Heart right ventricle (tissue), 16 donors: Measurements from ENCODE around the gene STUM. TPM values are rescaled to one million over a fixed set of nuclear protein-coding genes. Genes with fewer than 3 reads are reported as not detected.

ENCODE experiments used
- ATAC-seq, 8 donors: fragments of 200-7000 bp; cut with Tn5 transposase; one replicate each; pipeline ENCODE4 v1.9.1; 2020; ENCODE audit warnings: mild to moderate bottlenecking in 8 of 8, moderate library complexity in 8 of 8, moderate number of reproducible peaks in 1 of 8
- DNase-seq, 2 donors: peaks; one replicate each; pipeline ENCODE4 v3.0.0-alpha.2; 2020
- H3K27ac ChIP-seq, 10 donors: fragments of 200-600 bp; sonication (generic) in 2 of 10; one replicate each; pipeline versions ENCODE4 v1.5.0 to v1.8.0; 2020 to 2022; ENCODE audit warnings: mild to moderate bottlenecking in 3 of 10
- H3K27me3 ChIP-seq, 7 donors: fragments of 200-600 bp; one replicate each; pipeline ENCODE4 v1.8.0; 2021 to 2022; ENCODE audit warnings: mild to moderate bottlenecking in 2 of 7
- H3K36me3 ChIP-seq, 9 donors: fragments of 200-600 bp; sonication (generic) in 1 of 9; one replicate each; pipeline versions ENCODE4 v1.5.0 to v1.8.0; 2020 to 2022; ENCODE audit warnings: mild to moderate bottlenecking in 2 of 9
- H3K4me1 ChIP-seq, 9 donors: fragments of 200-600 bp; sonication (generic) in 1 of 9; one replicate each; pipeline versions ENCODE4 v1.5.0 to v1.8.0; 2020 to 2022; ENCODE audit warnings: mild to moderate bottlenecking in 4 of 9
- H3K4me3 ChIP-seq, 10 donors: fragments of 200-600 bp; sonication (generic) in 2 of 10; one replicate each; pipeline versions ENCODE4 v1.5.0 to v1.8.0; 2020 to 2022; ENCODE audit warnings: mild to moderate bottlenecking in 7 of 10, moderate library complexity in 2 of 10
- H3K9me3 ChIP-seq, 11 donors: fragments of 200-600 bp in 10 of 11; sonication (generic) in 2 of 11; one replicate each; pipeline versions ENCODE4 v1.5.0 to v1.8.0; 2013 to 2022; ENCODE audit warnings: mild to moderate bottlenecking in 2 of 11, control low read depth in 1 of 11, moderate library complexity in 1 of 11
- CTCF ChIP-seq, 9 donors: fragments of 200-600 bp; sonication (generic) in 2 of 9; IDR thresholded peaks; one replicate each; pipeline versions ENCODE4 v1.5.0 to v1.8.0; 2021 to 2022; ENCODE audit warnings: antibody characterized with exemption in 9 of 9, mild to moderate bottlenecking in 5 of 9, moderate library complexity in 1 of 9
- WGBS, 2 donors: extraction: QIAGEN DNeasy Blood & Tissue Kit; methylation state at CpG; one replicate each; pipeline ENCODE4 v1.1.7; 2013; ENCODE audit warnings: inconsistent platforms in 1 of 2; 5-methylcytosine and 5-hydroxymethylcytosine counted together
- intact Hi-C, 10 donors: fragments of 100-400 bp; cut with DNase I; formaldehyde crosslinking; loops; one replicate each; pipeline versions ENCODE4 v1.11.1 to v1.14.2; 2022
- polyA plus RNA-seq, 2 donors: library from polyadenylated mRNA; stranded (reverse); fragments of 200-250 nt; gene quantifications; one replicate each; pipeline ENCODE4 v1.2.3, GENCODE V29; 2013
- total RNA-seq, 10 donors: library from RNA; stranded (reverse); fragmentation: NEBNext Ultra II Directional in 3 of 10; extraction: Animal tissue kit (Norgen Biotek cat#: 25700) in 3 of 10; gene quantifications; one replicate each; pipeline versions ENCODE4 v1.2.1 to v1.2.4, GENCODE V29; 2021 to 2023
- donor health status: Arrhythmogenic right ventricular cardiomyopathy.
- donor health status: ischemic (EF 13 %, LVEDD 7.1; RV severe dilation, severe dysfunction).
- donor health status: healthy with polysubstance abuse.
- donor health status: DM: no; HTN: yes; CAD: no.
- donor health status: DM: no; HTN: no; CAD: no.
- donor health status: ischemic (EF 25% LVEDD 6.9; RV normal size, moderate dysfunction).
- donor health status: ischemic (EF 25% LVEDD 5.7; RV mildly dilated, moderate dysfunction).
- donor health status: healthy.
- donor health status: DM: yes; HTN: yes; CAD: no.
- donor health status: Ischemic cardiomyopathy.
- donor health status: ischemic (EF 35%, LVEDD 5.7; RV mildly dilated, moderate dysfunction).
- donor health status: nonischemic (EF 11% LVEDD 7.7; RV severe dilation, severe dysfunction).
- donor health status: DM: yes; HTN: yes; CAD: no.
- donor health status: PGD.
- donor health status: ischemic (EF 29% LVEDD 5.4; RV normal size, mild dysfunction).
- donor health status: nonischemic (EF 23%, LVEDD 6.1; RV moderate dilation, normal function).

STUM gene
- total and polyA plus RNA-seq, 12 donors: 0.36 to 2.8 (median 0.94) TPM

- H3K27ac ChIP-seq: no peak overlapping the region
- no peaks in the 10 kb centered on the region for H3K27me3 ChIP-seq
- peaks cover 0 to 17% (median 0%) of the 10 kb centered on the region in 11 donors for H3K9me3 ChIP-seq
- no peak overlapping the region for H3K4me3 ChIP-seq
- TF ChIP-seq CTCF (IDR thresholded peaks at IDR 0.05): no peak
- ATAC-seq (no peak), DNase-seq (no peak)
- no peaks in the 10 kb centered on the region for H3K36me3 ChIP-seq
- intact Hi-C loops: loop anchor here in 1 of 10 donors (10.0 kb wide), 1 partner anchor 200 kb away; no protein-coding TSS in a partner anchor
- WGBS, 2 donors: 91 to 92% methylated on average over 5 of the region's 5 CpGs
- H3K4me1 ChIP-seq: peaks cover 0 to 10% (median 0%) of the 10 kb centered on the region in 9 donors
Observed at GRCh38 chr1:226624526-226624925, 76.0 kb downstream of the STUM start.

- Histone ChIP-seq H3K27ac (no peak overlapping the region), H3K9me3 (peaks cover 0 to 15% (median 0%) of the 10 kb centered on the region in 11 donors), H3K36me3 (peaks cover 0 to 5% (median 0%) of the 10 kb centered on the region in 9 donors), H3K27me3 (no peaks in the 10 kb centered on the region), H3K4me1 (peaks cover 0 to 10% (median 0%) of the 10 kb centered on the region in 9 donors), H3K4me3 (no peak overlapping the region)
- no peak for DNase-seq
- TF ChIP-seq CTCF (IDR thresholded peaks at IDR 0.05): no peak
- no peak for ATAC-seq
- 88 to 90% methylated on average over 6 of the region's 6 CpGs for WGBS, 2 donors
- intact Hi-C loops: loop anchor here in 1 of 10 donors (10.0 kb wide), 1 partner anchor 201 kb away; no protein-coding TSS in a partner anchor
Observed at GRCh38 chr1:226625326-226625725, 76.8 kb downstream of the STUM start.

GRCh38 chr1:226625832-226626576 lies 77.4 kb downstream of the STUM start:
- WGBS, 2 donors: 80% methylated on average over 10 of the region's 10 CpGs
- no peak for TF ChIP-seq CTCF (IDR thresholded peaks at IDR 0.05)
- H3K36me3 ChIP-seq: peaks cover 0 to 6% (median 0%) of the 10 kb centered on the region in 9 donors
- peak overlapping the region in 2 of 10 donors; percentile 7 to 14 for H3K4me3 ChIP-seq
- no peaks in the 10 kb centered on the region for H3K27me3 ChIP-seq
- DNase-seq (no peak), ATAC-seq (peak; percentile 5 to 44 (median 28))
- peaks cover 0 to 10% (median 0%) of the 10 kb centered on the region in 9 donors for H3K4me1 ChIP-seq
- intact Hi-C loops: loop anchor here in 2 of 10 donors (2.0 to 10.0 kb wide), 2 partner anchors 201 to 203 kb away; no protein-coding TSS in a partner anchor
- peaks cover 0 to 15% (median 0%) of the 10 kb centered on the region in 11 donors for H3K9me3 ChIP-seq
- H3K27ac ChIP-seq: no peak overlapping the region

GRCh38 chr1:226626577-226626956 lies 78.0 kb downstream of the STUM start:
- Histone ChIP-seq H3K4me1 (peaks cover 0 to 12% (median 0%) of the 10 kb centered on the region in 9 donors), H3K36me3 (peaks cover 0 to 11% (median 0%) of the 10 kb centered on the region in 9 donors), H3K4me3 (peak overlapping the region in 2 of 10 donors; percentile 7 to 14), H3K9me3 (peaks cover 0 to 10% (median 0%) of the 10 kb centered on the region in 11 donors), H3K27ac (no peak overlapping the region), H3K27me3 (no peaks in the 10 kb centered on the region)
- TF ChIP-seq CTCF (IDR thresholded peaks at IDR 0.05): peak; percentile 95 to 99 (median 97)
- WGBS, 2 donors: 4 to 7% methylated on average over 11 of the region's 11 CpGs
- DNase-seq (peak; percentile 76 to 79), ATAC-seq (peak; percentile 70 to 90 (median 86))
- intact Hi-C loops: loop anchor here in 2 of 10 donors (2.0 to 10.0 kb wide), 2 partner anchors 202 kb away; no protein-coding TSS in a partner anchor
